Osteocyte (in vitro differentiated cells): Measurements from ENCODE around the gene BAG5. TPM values are rescaled to one million over a fixed set of nuclear protein-coding genes. Genes with fewer than 3 reads are reported as not detected.
"Not testable (repeated sequence)": the region's sequence is repeated elsewhere in the genome, so short reads cannot be mapped to it uniquely, and the experiment has no call there.

ENCODE experiments used
- DNase-seq: peaks from one replicate; pipeline ENCODE4 v3.0.0; 2021; ENCODE audit warnings: mixed read lengths; ENCODE audit not compliant: unreplicated experiment; ENCODE audit errors: extremely low spot score
- H3K27ac Mint-ChIP-seq: one replicate; pipeline ENCODE4 v1.8.0; 2021; ENCODE audit warnings: mild to moderate bottlenecking, mixed read lengths; ENCODE audit not compliant: unreplicated experiment
- H3K27me3 Mint-ChIP-seq: one replicate; pipeline ENCODE4 v1.8.0; 2021; ENCODE audit warnings: mixed read lengths; ENCODE audit not compliant: unreplicated experiment
- H3K36me3 Mint-ChIP-seq: one replicate; pipeline ENCODE4 v1.8.0; 2021; ENCODE audit warnings: mixed read lengths; ENCODE audit not compliant: unreplicated experiment
- H3K4me1 Mint-ChIP-seq: one replicate; pipeline ENCODE4 v1.8.0; 2021; ENCODE audit warnings: mixed read lengths; ENCODE audit not compliant: unreplicated experiment
- H3K4me3 Mint-ChIP-seq: one replicate; pipeline ENCODE4 v1.8.0; 2021; ENCODE audit warnings: mild to moderate bottlenecking, moderate library complexity, mixed read lengths; ENCODE audit not compliant: unreplicated experiment
- H3K9me3 Mint-ChIP-seq: one replicate; pipeline ENCODE4 v1.8.0; 2021; ENCODE audit warnings: mixed read lengths; ENCODE audit not compliant: unreplicated experiment
- CTCF ChIP-seq: fragments of 200-600 bp; sonication (generic); IDR thresholded peaks from 2 replicates; pipeline ENCODE4 v1.5.0; 2021; ENCODE audit warnings: antibody characterized with exemption, mild to moderate bottlenecking, moderate library complexity
- long read RNA-seq: library from polyadenylated mRNA; unstranded; transcript quantifications from one replicate; pipeline ENCODE4 v2.0.0, GENCODE V29; 2021
- total RNA-seq: library from RNA; stranded (reverse); gene quantifications from 2 replicates; pipeline ENCODE4 v1.2.1, GENCODE V29; 2021

The BAG5 gene
- total RNA-seq: 21.9 and 22.4 TPM in 2 replicates
- long read RNA-seq, full-length matches to known transcripts: 104 of 112 reads
- long read RNA-seq, partial matches to known transcripts: 0 of 112 reads
- long read RNA-seq, other reads (novel, unspliced or antisense): 8 of 112 reads

GRCh38 chr14:103562429-103563225, at the start of gene BAG5, which contains the start of gene COA8:
Gene BAG5 (minus strand): TSS chr14:103562657. CDS start chr14:103561164, 1,493 bp downstream.
Gene COA8 (plus strand): TSS chr14:103562960. CDS start chr14:103563002, 42 bp downstream.
- peak within 1 kb of the TSS; percentile 91 for H3K27ac Mint-ChIP-seq
- TF ChIP-seq CTCF: no peak
- peak; percentile 93 for DNase-seq
- H3K4me3 Mint-ChIP-seq: peak within 1 kb of the TSS; percentile 94
- no peaks in the 10 kb centered on the region for H3K27me3 Mint-ChIP-seq
- H3K36me3 Mint-ChIP-seq: peaks cover 13% of the 10 kb centered on the region
- peaks cover 39% of the 10 kb centered on the region for H3K4me1 Mint-ChIP-seq
- no peaks in the 10 kb centered on the region for H3K9me3 Mint-ChIP-seq

GRCh38 chr14:103611215-103611614, 48.8 kb upstream of the BAG5 start:
- Mint-ChIP-seq H3K4me1 (peaks cover 20% of the 10 kb centered on the region), H3K27me3 (no peaks in the 10 kb centered on the region), H3K4me3 (no peak overlapping the region), H3K9me3 (peaks cover 6% of the 10 kb centered on the region), H3K36me3 (peaks cover 3% of the 10 kb centered on the region), H3K27ac (no peak overlapping the region)
- DNase-seq: no peak
- no peak for TF ChIP-seq CTCF

- H3K4me1 Mint-ChIP-seq: peaks cover 20% of the 10 kb centered on the region
- not testable (repeated sequence) for H3K27ac Mint-ChIP-seq, DNase-seq, H3K4me3 Mint-ChIP-seq, H3K27me3 Mint-ChIP-seq, H3K9me3 Mint-ChIP-seq, H3K36me3 Mint-ChIP-seq
Observed at GRCh38 chr14:103609081-103609480, 46.6 kb upstream of the BAG5 start.

- Mint-ChIP-seq H3K4me1 (peaks cover 20% of the 10 kb centered on the region), H3K27ac (no peak overlapping the region), H3K4me3 (peak overlapping the region; percentile 68), H3K27me3 (no peaks in the 10 kb centered on the region), H3K9me3 (peaks cover 6% of the 10 kb centered on the region), H3K36me3 (peaks cover 3% of the 10 kb centered on the region)
- no peak for DNase-seq
- TF ChIP-seq CTCF: no peak
Observed at GRCh38 chr14:103607822-103608221, 45.4 kb upstream of the BAG5 start.

GRCh38 chr14:103606963-103607668, 44.7 kb upstream of the BAG5 start:
- H3K4me1 Mint-ChIP-seq: peaks cover 20% of the 10 kb centered on the region
- no peaks in the 10 kb centered on the region for H3K27me3 Mint-ChIP-seq
- DNase-seq: peak; percentile 88
- peak; percentile 50 for TF ChIP-seq CTCF
- H3K4me3 Mint-ChIP-seq: peak overlapping the region; percentile 68
- H3K36me3 Mint-ChIP-seq: peaks cover 3% of the 10 kb centered on the region
- peaks cover 6% of the 10 kb centered on the region for H3K9me3 Mint-ChIP-seq
- H3K27ac Mint-ChIP-seq: peak overlapping the region; percentile 58
